ENCODE results near the gene TRIM65. TPM values are rescaled to one million over a fixed set of nuclear protein-coding genes. Genes with fewer than 3 reads are reported as not detected.
A peak's percentile ranks its signal among the peaks of the same experiment; 100 is the strongest.

TRIM65 gene
- total RNA-seq, 6 experiments from 2014 or later, result 10.3 to 12.6 (median 11.0) TPM

GRCh38 chr17:75850928-75851692, 45.6 kb downstream of the TRIM65 start:
- Mint-ChIP-seq H3K27me3 (ENCODE audit: insufficient read depth) (no peaks in the 10 kb centered on the region), H3K4me1 (ENCODE audit: low read depth) (peaks cover under 1% of the 10 kb centered on the region), H3K36me3 (ENCODE audit: low read depth) (peaks cover 8% of the 10 kb centered on the region), H3K27ac (no peak overlapping the region), H3K4me3 (no peak overlapping the region), H3K9me3 (no peaks in the 10 kb centered on the region)
- DNase-seq, result no peak
- no peak for TF ChIP-seq CTCF (IDR thresholded peaks at IDR 0.05)

- H3K4me3 Mint-ChIP-seq, result no peak overlapping the region
- H3K36me3 Mint-ChIP-seq (ENCODE audit: low read depth), result peaks cover 8% of the 10 kb centered on the region
Observed at GRCh38 chr17:75849724-75850123, 47.0 kb downstream of the TRIM65 start.

GRCh38 chr17:75849279-75849646, 47.5 kb downstream of the TRIM65 start:
- Mint-ChIP-seq H3K9me3 (no peaks in the 10 kb centered on the region), H3K27ac (no peak overlapping the region), H3K36me3 (ENCODE audit: low read depth) (peaks cover 8% of the 10 kb centered on the region), H3K4me3 (no peak overlapping the region), H3K27me3 (ENCODE audit: insufficient read depth) (no peaks in the 10 kb centered on the region), H3K4me1 (ENCODE audit: low read depth) (peaks cover 5% of the 10 kb centered on the region)
- no peak for DNase-seq
- no peak for TF ChIP-seq CTCF (IDR thresholded peaks at IDR 0.05)

More at GRCh38 chr17:75849724-75850123, 47.0 kb downstream of the TRIM65 start:
- Mint-ChIP-seq H3K9me3 (no peaks in the 10 kb centered on the region), H3K27ac (no peak overlapping the region), H3K4me1 (ENCODE audit: low read depth) (peaks cover 5% of the 10 kb centered on the region), H3K27me3 (ENCODE audit: insufficient read depth) (no peaks in the 10 kb centered on the region)
- DNase-seq, result no peak
- no peak for TF ChIP-seq CTCF (IDR thresholded peaks at IDR 0.05)

GRCh38 chr17:75848523-75849278, 48.0 kb downstream of the TRIM65 start:
- no peak overlapping the region for H3K27ac Mint-ChIP-seq
- no peak overlapping the region for H3K4me3 Mint-ChIP-seq

More at GRCh38 chr17:75848523-75849278, 48.0 kb downstream of the TRIM65 start:
- TF ChIP-seq CTCF (IDR thresholded peaks at IDR 0.05), result peak; percentile 81
- H3K27me3 Mint-ChIP-seq (ENCODE audit: insufficient read depth), result no peaks in the 10 kb centered on the region
- peaks cover 5% of the 10 kb centered on the region for H3K4me1 Mint-ChIP-seq (ENCODE audit: low read depth)
- peaks cover 8% of the 10 kb centered on the region for H3K36me3 Mint-ChIP-seq (ENCODE audit: low read depth)
- no peaks in the 10 kb centered on the region for H3K9me3 Mint-ChIP-seq
- DNase-seq, result peak; percentile 9
